ENCODE results near the gene MKI67.

Gene MKI67

GRCh38 chr10:128144547-128144946 is 18.3 kb upstream of the MKI67 start:
- TF ChIP-seq CTCF (IDR thresholded peaks at IDR 0.05) = no peak

- TF ChIP-seq CTCF (IDR thresholded peaks at IDR 0.05) = no peak
Observed at GRCh38 chr10:128143531-128143930, 17.3 kb upstream of the MKI67 start.

GRCh38 chr10:128140425-128140824 is 14.2 kb upstream of the MKI67 start:
- no peak for TF ChIP-seq CTCF (IDR thresholded peaks at IDR 0.05)

GRCh38 chr10:128137877-128138276 is 11.7 kb upstream of the MKI67 start:
- no peak for TF ChIP-seq CTCF (IDR thresholded peaks at IDR 0.05)

GRCh38 chr10:128130051-128130450 is 3.8 kb upstream of the MKI67 start:
- no peak for TF ChIP-seq CTCF (IDR thresholded peaks at IDR 0.05)

- no peak for TF ChIP-seq CTCF (IDR thresholded peaks at IDR 0.05)
Observed at GRCh38 chr10:128128582-128128981, 2.4 kb upstream of the MKI67 start.

- no peak for TF ChIP-seq CTCF (IDR thresholded peaks at IDR 0.05)
Observed at GRCh38 chr10:128125416-128125943, 743 bp downstream of the MKI67 start.

- no peak for TF ChIP-seq CTCF (IDR thresholded peaks at IDR 0.05)
Observed at GRCh38 chr10:128124813-128125403, 1.3 kb downstream of the MKI67 start.
